Dermis blood vessel endothelial cell (primary cell): ENCODE results near the gene C11orf24. TPM values are rescaled to one million over a fixed set of nuclear protein-coding genes. Genes with fewer than 3 reads are reported as not detected.
"Not testable (repeated sequence)": the region's sequence is repeated elsewhere in the genome, so short reads cannot be mapped to it uniquely, and the experiment has no call there.

Experiments used
- DNase-seq: peaks from one replicate; pipeline ENCODE4 v3.0.0; 2010
- total RNA-seq: library from RNA; depleted of rRNA; stranded (reverse); fragments of >200 nt; gene quantifications from 2 replicates; pipeline ENCODE4 v1.2.3, GENCODE V29; 2014

C11orf24 gene
- 3.9 and 10.0 TPM in 2 replicates for total RNA-seq

DNA sequence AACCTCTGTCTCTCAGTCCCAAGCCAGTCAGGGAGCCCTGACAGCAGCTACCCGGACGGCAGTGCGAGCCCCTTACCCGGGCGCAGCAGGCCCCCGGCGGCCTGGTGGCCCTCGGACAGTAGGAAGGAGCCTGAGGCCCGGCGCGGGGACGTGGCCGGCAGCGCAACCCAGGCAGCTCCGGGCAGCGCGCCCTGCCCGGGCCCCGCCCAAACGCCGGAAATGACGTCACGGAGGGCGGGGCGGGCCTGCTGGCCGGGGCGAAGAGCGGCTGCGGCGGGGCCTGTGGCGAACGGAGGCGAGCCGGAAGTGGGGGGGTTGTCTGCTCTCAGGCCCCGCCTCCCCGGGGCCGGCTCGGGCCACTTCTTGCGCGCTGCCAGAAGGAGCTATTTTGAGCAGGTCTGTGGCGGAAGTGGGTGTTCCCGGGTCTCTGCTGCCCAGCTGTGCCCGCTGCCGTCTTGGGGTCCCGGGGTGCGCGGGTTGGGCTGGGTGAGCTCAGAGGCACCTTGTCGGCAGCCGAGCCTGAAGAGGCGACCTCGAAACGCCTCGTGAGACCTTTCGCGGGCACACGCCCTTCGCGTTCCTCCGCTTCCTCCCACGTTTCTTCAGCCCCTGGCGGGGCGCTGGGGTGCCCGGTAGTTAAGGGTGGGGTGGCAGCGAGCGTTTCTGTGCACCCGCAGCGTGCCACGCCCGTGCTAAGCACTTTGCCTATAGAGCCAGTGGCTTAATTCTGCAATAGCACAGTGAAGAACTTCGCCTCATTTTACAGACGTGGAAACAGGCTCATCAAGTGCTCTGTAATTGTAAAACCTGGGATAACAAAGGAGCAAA is at the start of gene C11orf24:
Gene C11orf24 (minus strand): TSS at position 193 of the 828 bp plus-strand sequence. CDS start 8,206 bp downstream, outside the sequence.
- DNase-seq = peak; percentile 94

DNA sequence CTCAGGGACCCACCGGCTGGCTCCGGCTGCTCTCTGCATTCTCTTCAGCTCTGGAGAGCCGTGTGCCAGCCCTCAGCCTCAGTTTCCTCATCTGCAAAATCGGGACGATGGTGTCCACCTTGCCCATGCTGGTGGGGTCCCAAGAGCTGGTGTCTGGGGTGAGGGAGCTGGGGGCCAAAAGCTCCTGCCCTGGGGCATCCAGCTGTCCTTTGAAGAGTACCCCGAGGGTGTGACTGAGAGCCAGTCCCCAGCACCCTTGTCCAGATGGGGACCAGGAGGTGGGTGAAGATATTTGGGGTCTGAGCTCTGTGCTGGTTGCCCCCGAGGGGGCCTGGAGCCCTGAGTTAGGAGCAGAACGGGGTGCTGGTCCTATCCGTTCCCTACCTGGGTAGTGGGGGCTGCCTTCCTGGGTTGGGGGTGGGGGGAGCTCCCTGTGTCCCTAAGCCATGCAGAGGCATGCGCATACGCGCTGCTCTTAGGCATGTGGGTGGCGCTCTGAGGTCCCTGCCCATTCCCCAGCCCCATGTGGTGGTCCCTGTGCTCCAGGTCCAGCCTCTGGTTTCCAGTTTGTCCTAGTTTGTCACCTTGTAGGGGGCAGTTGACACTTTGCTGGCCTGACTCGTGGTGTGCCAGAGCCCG is 45.5 kb upstream of the C11orf24 start:
- DNase-seq = no peak

DNA sequence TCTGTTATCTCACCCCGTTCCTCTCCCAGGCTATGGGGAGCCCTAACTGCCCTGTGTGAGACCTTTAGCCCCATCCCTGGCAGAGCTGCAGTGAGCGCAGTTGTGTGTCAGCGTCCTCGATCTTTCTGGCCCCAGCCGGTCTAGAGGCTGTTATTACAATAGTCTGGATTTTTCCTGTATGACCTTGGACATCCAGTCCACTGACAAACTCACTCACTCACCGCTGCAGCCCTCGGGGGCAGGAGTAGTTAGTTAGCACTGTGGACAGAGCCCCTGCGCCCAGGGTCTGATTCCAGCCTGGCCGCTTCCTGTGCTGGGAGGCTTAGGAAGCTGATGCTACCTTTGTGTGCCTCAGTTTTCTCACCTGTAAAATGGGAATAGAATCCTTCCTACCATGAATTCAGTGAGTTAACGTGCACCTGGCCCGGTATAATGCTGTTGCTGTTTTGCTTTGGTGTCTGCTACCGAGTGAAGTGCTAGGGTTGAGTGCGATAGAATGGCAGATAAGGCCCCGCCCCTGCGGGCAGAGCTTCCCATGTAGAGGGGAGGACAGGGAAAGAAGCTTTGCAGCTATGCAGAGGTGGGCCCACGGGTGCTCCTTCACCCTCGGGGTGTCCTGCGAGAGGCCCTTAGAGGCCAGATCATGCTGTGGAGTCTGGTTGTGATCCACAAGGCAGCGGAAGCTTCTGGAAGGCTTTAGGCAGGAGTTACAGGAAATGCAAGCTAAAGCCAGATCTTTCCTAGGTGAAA is 43.6 kb upstream of the C11orf24 start:
- DNase-seq = peak; percentile 64

DNA sequence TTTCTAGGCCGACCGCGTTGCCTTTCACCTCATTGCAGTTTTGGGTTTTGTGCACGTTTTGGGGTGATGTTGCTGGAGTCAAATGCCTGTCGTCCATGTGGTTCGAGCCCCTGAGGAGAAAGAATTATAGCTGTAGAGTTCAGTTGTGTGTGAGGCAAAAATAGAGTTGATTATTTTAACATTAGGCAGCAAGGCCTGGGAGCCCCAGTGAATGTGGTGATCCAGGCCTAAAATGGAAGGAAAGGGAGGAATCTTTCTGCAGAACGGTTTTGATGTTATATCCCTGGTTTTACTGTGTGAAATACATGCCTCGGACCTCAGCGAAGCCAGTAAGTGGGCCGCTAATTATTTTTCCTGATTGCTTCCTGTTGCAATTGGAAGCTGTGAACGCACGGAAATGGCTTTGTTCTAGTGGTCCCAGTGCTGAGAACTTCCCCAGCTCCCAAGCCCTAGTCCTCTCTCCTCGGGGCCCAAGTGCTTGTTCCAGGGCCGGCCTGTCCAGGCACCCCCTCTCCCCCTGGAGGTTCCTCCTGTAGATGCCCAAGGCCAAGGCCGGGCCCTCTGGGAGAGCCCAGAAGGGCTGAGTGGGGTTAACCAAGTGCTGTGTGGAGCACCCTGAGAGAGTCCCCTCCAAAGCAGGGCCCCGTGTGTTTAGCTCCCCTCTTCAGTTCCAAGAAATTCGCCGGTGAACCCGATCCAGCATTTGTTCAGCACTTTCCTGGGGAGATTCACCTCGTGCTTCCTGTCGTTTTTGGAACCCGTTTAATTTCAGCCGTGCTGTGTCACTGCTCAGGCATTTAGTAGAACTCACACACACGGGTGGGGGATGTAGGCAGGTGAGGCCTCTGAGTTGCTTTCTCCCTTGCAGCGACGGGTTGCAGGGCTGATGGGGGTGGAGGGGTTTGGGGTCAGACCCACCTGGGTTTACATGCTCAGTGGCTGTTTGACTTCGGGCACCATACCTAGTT is 42.7 kb upstream of the C11orf24 start:
- DNase-seq = peak; percentile 57

DNA sequence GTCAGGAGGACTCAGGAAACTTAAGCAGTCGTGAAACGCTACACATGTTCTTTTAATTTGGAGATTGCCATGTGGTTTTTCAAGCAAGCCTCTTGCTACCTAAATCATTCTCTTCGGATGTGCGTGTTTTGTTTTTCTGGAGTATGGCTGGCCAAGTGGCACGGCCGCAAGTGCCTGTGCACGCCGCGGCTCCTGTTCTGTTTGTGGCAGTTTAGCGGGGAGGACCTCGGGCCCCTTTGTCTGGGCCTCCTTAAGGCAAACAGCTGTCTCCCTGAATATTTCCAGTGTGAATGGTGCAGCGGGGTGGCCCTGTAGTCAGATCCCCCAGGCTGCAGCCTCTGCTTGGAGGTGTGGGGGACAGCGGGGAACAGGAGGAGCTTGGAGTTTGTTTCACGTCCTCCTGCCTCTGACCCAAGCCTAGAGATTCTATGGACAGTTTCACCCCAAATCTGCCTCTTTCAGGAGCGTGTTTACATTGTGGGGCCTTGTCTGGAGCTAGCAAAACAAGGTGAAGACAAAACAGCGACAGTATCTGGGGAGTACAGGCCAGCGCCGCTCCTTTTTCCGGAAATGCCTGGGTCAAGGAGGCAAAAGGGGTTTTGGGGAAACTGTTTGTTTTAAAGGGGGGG is 41.9 kb upstream of the C11orf24 start:
- DNase-seq = peak; percentile 35

DNA sequence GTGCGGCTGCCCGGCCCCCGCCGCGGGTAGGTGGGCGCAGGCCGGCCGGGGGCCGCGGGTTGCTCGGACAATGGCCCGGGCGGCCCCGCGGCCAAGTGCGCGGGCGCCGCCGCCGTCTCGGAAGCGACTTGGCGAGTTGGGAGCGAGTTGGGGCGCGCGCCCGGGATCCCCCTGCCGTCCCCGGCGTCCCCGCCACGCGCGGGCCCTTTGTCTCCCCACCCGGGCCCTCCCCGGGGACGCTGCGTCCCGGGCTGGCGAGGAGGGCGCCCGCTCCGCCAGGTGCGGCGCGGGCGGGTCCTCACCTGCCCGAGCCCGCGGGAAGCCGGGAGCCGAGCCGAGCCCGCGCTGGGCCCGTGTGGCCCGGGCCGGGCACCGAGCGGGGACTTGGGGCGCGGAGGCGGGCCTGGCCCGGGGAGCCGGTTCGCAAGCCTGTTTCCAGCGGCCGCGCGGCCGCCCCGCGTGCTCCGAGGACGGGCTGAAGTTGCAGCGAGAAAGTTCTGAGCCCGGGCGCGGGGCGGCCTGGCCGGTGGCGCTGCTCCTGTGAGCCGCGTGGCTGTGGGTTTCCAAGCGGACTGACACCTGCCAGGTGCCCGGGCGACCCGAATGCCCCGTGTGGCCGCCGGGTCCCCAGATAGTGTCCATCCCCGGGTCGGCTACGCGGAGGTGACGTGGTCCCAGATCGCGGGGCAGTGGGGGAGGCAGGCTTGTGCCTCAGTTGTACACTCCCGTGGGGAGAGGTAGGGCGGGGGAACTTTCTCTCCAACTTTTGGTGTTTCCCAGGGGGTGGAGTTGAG is 41.2 kb upstream of the C11orf24 start:
- peak; percentile 34 for DNase-seq

DNA sequence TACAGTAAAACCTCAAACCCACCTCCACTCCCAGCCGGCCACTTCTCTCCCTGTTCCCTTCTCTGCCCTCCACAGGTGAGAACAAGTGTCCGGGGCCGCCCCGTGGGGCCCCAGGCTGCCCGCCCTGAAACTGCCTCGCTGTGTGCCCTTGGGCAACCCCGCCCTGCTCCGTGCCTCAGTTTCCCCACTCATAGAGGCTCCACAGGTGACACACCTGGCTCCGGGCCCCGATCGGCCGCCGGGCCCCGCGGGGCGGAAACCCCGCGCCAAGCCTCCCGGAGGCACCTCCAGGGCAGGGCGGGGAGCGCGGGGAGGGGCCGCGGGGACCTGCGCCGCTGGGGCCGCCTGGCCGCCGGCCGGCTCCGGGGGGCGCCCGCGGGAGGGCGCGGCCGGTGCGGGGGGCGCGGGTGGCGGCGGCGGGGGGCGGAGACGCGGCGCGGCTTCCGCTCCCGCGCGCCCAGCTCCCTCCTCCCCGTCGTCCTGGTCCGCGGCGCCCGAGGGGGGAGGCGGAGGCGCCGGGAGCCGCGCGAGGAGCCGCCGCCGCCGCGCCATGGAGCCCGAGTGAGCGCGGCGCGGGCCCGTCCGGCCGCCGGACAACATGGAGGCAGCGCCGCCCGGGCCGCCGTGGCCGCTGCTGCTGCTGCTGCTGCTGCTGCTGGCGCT is 40.5 kb upstream of the C11orf24 start, which contains the start of gene LRP5:
Gene LRP5 (plus strand): TSS at position 475 of the 663 bp plus-strand sequence. CDS start 124 bp downstream, at position 599.
- DNase-seq = peak; percentile 42

DNA sequence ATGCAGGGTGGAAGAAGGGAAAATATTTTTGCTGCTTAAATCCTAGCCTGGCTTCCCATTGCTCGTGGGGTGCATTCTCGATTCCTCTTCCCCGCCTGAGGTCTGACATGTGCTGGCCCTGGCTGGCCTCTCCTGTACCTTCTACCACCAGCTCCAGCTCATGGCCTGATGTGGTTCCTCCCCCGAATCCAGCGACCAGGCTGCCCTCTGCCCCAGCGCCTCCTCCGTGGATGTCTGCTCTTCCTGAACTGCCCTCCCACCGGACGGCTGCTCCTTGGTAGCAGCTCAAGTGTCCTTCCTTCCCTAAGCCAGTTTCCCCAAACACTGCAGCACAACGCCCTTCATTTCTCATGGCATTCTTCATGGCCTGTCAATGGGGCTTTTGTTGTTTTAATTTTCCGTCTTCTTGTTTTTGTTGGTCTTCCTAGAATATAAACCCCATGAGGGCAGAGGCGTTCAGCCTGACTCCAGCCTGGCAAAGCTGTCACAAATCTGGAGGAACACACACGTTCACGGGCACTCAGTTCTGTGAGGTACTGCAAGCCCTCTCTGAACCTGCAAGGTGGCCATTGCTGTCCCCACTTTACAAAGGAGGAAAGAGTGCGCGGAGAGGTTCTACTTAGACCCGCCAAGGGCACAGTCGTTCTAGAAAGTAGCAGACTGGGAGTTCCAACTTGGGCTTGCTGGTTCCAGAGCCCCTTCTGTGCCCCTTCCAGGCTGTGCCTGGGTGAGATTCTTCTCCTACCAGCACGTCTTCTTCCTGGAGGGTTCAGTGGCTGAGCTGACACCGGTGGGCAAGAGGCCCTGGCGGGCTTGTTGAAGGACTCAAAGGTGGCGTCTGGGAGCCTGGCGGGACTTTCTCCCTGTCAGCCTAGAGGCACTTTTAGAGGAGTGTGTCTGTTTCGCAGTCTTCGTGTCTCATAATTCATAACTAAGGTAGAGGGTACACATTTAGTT is 39.7 kb upstream of the C11orf24 start:
- no peak for DNase-seq

DNA sequence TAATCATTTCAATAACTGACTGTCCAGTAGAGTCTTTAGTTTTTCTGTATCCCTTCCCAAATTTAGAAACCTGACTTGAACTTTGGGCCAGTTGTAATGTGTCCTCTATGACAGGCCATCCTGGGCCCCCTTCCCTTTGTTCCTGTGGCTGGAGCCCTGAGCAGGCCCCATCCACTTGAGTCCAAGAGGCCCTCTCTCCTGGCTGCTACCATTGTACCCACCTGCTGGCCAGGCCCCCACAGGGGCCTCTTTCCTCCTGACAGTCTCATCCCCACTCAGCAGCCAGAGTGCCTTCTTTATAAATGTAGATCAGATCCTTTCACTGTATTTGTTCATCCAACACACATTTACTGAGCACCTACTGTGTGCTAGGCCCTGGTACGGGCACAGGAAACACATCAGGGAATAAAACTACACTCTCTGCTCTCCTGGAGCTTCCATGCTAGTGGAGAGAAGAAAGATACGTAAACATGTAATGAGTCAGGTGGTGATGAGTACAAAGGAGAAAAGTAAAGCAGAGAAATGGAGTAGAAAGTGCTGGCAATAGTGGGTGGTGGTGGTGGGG is 37.9 kb upstream of the C11orf24 start:
- no peak for DNase-seq

DNA sequence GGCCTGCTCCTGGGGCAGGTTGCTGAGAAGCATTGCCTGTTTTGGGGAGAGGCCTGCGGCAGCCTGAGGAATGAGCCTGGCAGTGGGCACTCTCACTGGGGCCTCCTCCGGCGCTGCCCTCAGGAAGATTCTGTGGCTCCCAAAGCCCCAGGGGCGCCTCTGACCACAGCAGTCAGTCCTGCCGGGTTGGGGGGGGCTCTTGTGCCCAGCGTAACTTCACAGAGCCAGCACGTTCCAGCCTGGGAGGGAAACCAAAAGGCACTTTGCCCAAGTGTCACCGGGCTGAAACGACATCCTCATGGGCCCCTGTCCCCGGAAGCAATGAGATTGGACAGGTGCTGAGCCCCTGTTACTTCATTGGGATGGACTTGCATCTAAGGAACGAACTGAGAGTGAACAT is 36.3 kb upstream of the C11orf24 start:
- DNase-seq = no peak

DNA sequence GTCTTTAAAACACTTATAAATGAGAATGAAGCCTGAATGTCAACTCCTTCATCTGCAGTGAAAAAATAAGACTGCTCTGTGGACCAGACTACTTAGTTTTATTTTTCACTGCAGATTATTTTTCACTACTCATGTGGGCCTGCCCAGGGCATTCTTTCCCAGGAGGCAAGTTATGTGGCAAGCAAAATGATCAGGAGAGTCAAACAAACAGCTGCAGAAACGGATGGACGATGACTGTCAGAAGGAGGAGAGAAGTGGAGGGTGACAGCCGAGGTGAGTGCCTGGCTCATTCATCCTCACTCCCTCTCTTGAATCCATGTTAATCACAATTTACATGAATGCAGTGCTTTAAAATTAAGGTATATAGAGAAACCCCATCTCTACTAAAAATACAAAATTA is 34.9 kb upstream of the C11orf24 start:
- no peak for DNase-seq

DNA sequence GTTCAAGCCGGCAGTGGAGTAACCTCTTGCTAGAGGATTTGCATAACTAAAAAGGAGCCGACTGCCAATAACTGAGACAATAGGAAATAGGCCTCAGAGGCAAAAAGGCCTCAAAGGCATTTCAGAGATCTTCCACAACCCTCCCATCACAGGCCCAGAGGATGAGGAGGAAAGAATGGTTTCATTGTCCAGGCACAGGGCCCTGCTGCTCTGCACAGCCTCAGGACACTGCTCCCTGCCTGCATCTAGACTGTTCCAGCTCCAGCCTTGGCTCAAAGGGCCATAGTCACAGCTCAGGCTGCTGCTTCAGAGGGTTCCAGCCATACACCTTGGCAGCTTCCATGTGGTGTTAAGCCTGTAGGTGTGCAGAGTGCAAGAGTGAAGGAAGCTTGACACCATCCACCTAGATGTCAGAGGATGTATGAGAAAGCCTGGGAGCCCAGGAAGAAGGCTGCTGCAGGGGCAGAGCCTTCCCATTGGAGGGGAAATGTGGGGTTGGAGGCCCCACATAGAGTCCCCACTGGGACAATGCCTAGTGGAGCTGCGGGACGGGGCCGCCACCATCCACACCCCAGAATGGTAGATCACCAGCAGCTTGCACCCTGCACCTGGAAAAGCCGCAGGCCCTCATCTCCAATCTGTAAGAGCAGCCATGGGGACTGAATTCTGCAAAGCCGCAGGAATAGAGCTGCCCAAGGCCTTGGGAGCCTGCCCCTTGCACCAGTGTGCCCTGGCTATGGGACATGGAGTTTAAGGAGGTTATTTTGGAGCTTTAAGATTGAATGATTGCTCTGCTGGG is 32.4 kb upstream of the C11orf24 start:
- no peak for DNase-seq

DNA sequence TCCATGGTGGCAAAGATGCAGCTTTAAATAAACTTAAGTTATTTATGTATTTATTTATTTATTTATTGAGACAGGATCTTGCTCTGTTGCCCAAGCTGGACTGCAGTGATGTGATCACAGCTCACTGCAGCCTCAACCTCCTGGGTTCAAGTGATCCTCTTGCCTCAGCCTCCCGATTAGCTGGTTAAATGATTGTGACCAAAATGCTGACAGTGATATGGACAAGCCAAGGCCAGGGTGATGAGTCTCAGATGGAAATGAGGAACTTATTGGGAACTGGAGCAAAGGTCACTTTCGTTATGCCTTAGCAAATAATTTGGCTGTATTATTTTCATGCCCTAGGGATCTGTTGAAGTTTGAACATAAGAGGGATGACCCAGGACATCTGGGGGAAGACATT is 31.3 kb upstream of the C11orf24 start:
- DNase-seq = no peak

DNA sequence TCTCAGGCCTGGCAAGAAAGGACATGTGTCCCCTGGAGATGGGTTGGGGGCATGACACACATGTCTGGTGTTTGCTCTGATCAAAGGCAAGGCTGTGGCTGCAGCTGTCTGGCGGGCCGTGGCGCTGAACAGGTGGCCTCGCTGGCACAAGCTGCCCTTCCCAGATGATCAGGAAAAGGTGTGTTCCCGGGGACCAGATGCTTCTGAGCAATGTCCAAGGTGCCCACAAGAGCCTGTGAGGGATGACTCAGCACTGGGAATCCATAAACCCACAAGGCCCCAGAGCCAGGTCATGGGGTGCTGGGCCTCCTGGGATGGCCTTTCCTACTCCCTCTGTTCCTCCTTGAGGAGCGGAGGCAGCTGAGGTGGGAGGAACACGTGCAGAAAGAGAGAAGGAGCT is 30.9 kb upstream of the C11orf24 start:
- DNase-seq = no peak

DNA sequence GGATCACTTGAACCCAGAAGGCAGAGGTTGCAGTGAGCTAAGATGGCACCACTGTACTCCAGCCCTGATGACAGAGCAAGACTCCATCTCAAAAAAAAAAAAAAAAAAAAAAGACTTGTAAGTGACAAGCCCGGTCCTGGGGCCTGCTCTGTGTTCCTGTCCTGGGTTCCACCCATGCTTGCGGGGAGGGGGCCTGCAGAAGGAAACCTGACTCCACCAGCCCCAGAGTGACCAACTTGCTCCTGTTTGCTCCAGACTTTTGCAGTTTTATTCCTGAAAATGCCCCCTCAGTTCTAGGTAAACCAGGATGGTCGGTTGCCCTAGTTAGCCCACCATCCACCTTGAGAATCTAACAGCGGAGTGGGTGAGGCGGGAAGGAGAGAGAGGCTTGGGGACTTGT is 30.5 kb upstream of the C11orf24 start:
- DNase-seq = no peak

DNA sequence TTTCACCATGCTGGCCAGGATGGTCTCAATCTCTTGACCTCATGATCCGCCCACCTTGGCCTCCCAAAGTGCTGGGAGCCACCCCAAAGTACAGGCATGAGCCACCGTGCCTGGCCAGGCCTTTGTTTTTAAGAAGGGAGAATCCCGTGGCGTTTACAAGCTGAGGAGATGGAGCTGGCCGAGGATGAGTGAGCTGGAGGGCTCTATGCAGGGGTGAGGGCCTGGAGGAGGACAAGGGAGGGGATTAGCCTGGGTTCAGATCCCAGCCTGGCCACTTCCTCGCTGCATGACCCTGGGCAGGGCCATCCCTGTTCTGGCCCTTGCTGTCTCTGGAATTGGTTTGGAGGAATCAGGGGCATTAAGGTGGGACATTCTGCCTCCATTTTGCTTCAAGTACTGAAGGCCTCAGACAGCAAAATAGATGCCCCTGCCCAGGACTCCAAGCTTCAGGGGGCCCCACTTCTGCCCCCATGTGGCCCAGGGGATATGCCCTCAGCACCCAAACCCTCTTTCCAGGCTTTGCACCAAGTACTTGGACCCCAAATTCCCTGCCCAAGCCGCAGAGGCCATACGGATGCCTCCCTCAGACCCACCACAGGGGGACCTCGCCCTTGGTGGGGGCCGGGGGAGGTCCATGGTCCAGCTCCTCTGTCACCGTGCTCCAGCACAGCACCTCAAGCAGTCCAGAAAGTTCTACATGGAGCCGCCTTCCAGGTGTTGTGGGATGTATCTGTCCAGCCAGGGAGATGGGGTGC is 28.5 kb upstream of the C11orf24 start:
- DNase-seq = no peak

DNA sequence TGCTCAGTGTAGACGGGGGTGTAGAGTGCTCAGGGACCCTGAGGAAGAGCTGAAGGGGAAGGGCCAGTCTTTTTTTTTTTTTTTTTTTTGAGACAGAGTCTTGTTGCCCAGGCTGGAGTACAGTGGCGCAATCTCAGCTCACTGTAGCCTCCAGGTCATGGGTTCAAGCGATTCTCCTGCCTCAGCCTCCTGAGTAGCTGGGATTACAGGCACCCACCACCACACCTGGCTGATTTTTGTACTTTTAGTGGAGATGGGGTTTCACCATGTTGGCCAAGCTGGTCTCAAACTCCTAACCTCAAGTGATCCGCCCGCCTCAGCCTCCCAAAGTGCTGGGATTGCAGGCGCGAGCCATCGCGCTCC is 27.7 kb upstream of the C11orf24 start:
- DNase-seq = not testable (repeated sequence)
